A549 (cell line): Measurements from ENCODE around the gene CHIA.

Experiments used
- CHD2 ChIP-seq: fragments of 150-350 bp; IDR thresholded peaks from 2 replicates; pipeline ENCODE4 v1.6.1; 2014; ENCODE audit warnings: low read length; ENCODE audit not compliant: partially characterized antibody
- CHD4 ChIP-seq: fragments of 200-600 bp; sonication (generic); IDR thresholded peaks from 2 replicates; pipeline ENCODE4 v1.6.1; 2016; ENCODE audit warnings: antibody characterized with exemption, mild to moderate bottlenecking, borderline replicate concordance
- CTCF ChIP-seq: fragments of >200 bp; sonication (Bioruptor Twin); formaldehyde crosslinking; IDR thresholded peaks from 3 replicates; pipeline ENCODE4 v1.5.1; 2016
- EHMT2 ChIP-seq: fragments of 200-600 bp; sonication (generic); IDR thresholded peaks from 2 replicates; pipeline ENCODE4 v1.6.1; 2016; ENCODE audit warnings: antibody characterized with exemption, low read depth, mild to moderate bottlenecking, moderate library complexity
- HMGXB4 ChIP-seq: fragments of 250-450 bp; sonication (Bioruptor Pico); IDR thresholded peaks from 2 replicates; pipeline ENCODE4 v1.5.0; 2021; ENCODE audit warnings: mild to moderate bottlenecking, moderate library complexity, borderline replicate concordance
- KDM1A ChIP-seq: fragments of 200-600 bp; sonication (generic); IDR thresholded peaks from 2 replicates; pipeline ENCODE4 v1.6.1; 2016; ENCODE audit warnings: low read depth, mild to moderate bottlenecking
- PBX3 ChIP-seq: IDR thresholded peaks from 2 replicates; pipeline ENCODE4 v1.6.1; 2012
- REST ChIP-seq: fragments of 200-600 bp; sonication (generic); IDR thresholded peaks from 2 replicates; pipeline ENCODE4 v1.6.1; 2016; ENCODE audit warnings: antibody characterized with exemption, mild to moderate bottlenecking, moderate library complexity

- TF ChIP-seq CTCF, result no peak
- no peak for TF ChIP-seq CHD4
- no peak for TF ChIP-seq PBX3
- TF ChIP-seq KDM1A, result no peak
- TF ChIP-seq REST, result no peak
- no peak for TF ChIP-seq CHD2
- TF ChIP-seq EHMT2, result no peak
- TF ChIP-seq HMGXB4 (CRISPR knock-in tag), result no peak
Measured at GRCh38 chr1:111354584-111354983, 63.9 kb downstream of the CHIA start.
